Activated CD4-positive, alpha-beta memory T cell treated with anti-CD3 and anti-CD28 coated beads for 36 hours (primary cell): ENCODE measurements around the gene WAC. TPM values are rescaled to one million over a fixed set of nuclear protein-coding genes. Genes with fewer than 3 reads are reported as not detected.
A peak's percentile ranks its signal among the peaks of the same experiment; 100 is the strongest.
"Not testable (repeated sequence)": the region's sequence is repeated elsewhere in the genome, so short reads cannot be mapped to it uniquely, and the experiment has no call there.

ENCODE experiments used
- CTCF ChIA-PET: fragments of 350-600 bp; sonication (Branson Sonifier 250); formaldehyde crosslinking; loops from one replicate; lab custom pipeline; 2021; ENCODE audit warnings: antibody characterized with exemption, inconsistent platforms; lab: Charles Lee
- POLR2A ChIA-PET: fragments of 350-600 bp; sonication (Branson Sonifier 250); formaldehyde crosslinking; loops from one replicate; lab custom pipeline; 2021; ENCODE audit warnings: antibody characterized with exemption; lab: Charles Lee
- DNase-seq: peaks from one replicate; pipeline ENCODE4 v3.0.0-alpha.2; 2020
- H3K27ac Mint-ChIP-seq: one replicate; pipeline ENCODE4 v1.8.0; 2021; ENCODE audit warnings: mixed read lengths
- H3K27me3 Mint-ChIP-seq: one replicate; pipeline ENCODE4 v1.8.0; 2021; ENCODE audit warnings: mixed read lengths
- H3K36me3 Mint-ChIP-seq: one replicate; pipeline ENCODE4 v1.8.0; 2021; ENCODE audit warnings: mixed read lengths
- H3K4me1 Mint-ChIP-seq: one replicate; pipeline ENCODE4 v1.8.0; 2021; ENCODE audit warnings: low read depth, mixed read lengths
- H3K4me3 Mint-ChIP-seq: one replicate; pipeline ENCODE4 v1.8.0; 2021; ENCODE audit warnings: mild to moderate bottlenecking, mixed read lengths
- H3K9me3 Mint-ChIP-seq: one replicate; pipeline ENCODE4 v1.8.0; 2021; ENCODE audit warnings: mixed read lengths
- intact Hi-C: fragments of 100-400 bp; cut with micrococcal nuclease; formaldehyde crosslinking; loops from one replicate; pipeline ENCODE4 v1.15.1; 2023
- total RNA-seq, 2 experiments: library from RNA; stranded (reverse); gene quantifications; one replicate each; pipeline ENCODE4 v1.2.3, GENCODE V29; 2021

WAC gene
- total RNA-seq, 2 experiments from 2014 or later: 92.9 to 93.1 TPM

- intact Hi-C loops, H3K27ac Mint-ChIP-seq, H3K9me3 Mint-ChIP-seq, POLR2A ChIA-PET, H3K27me3 Mint-ChIP-seq, CTCF ChIA-PET, DNase-seq, H3K4me3 Mint-ChIP-seq: not testable (repeated sequence)
- H3K4me1 Mint-ChIP-seq: peaks cover 86% of the 10 kb centered on the region
- peaks cover 30% of the 10 kb centered on the region for H3K36me3 Mint-ChIP-seq
Observed at GRCh38 chr10:28574214-28574613, 41.3 kb downstream of the WAC start.

DNA sequence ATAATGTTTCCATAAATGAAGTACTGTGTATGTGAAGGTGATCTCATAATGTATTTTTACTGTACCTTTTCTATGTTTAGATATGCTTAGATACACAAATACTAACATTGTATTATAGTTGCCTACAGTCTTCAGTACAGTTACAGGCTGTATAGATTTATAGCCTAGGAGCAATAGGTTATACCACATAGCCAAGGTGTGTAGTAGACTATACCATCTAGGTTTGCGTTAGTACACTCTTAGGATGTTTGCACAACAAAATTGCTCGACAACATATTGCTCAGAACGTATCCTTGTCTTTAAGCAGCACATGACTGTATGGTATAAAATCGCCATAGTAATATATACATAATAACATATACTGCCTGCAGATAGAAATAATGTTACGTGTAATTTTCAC, 42.9 kb downstream of the WAC start:
- DNase-seq: no peak
- Mint-ChIP-seq H3K36me3 (peaks cover 31% of the 10 kb centered on the region), H3K9me3 (no peaks in the 10 kb centered on the region), H3K4me1 (peaks cover 84% of the 10 kb centered on the region), H3K27ac (no peak overlapping the region), H3K4me3 (no peak overlapping the region), H3K27me3 (no peaks in the 10 kb centered on the region)
- intact Hi-C loops: no loop called here
- ChIA-PET CTCF (no interaction called here), POLR2A (interaction anchor here (1.0 kb wide), 1 partner anchor 11 kb away, joined by 3 read pairs; no protein-coding TSS in a partner anchor)

GRCh38 chr10:28577506-28577905, 44.6 kb downstream of the WAC start:
- ChIA-PET POLR2A (interaction anchor here (1.3 kb wide), 1 partner anchor 18 kb away, joined by 3 read pairs; no protein-coding TSS in a partner anchor), CTCF (no interaction called here)
- DNase-seq: no peak
- peaks cover 32% of the 10 kb centered on the region for H3K36me3 Mint-ChIP-seq
- no peak overlapping the region for H3K4me3 Mint-ChIP-seq
- H3K9me3 Mint-ChIP-seq: no peaks in the 10 kb centered on the region
- peaks cover 87% of the 10 kb centered on the region for H3K4me1 Mint-ChIP-seq
- H3K27ac Mint-ChIP-seq: no peak overlapping the region
- intact Hi-C loops: no loop called here
- no peaks in the 10 kb centered on the region for H3K27me3 Mint-ChIP-seq

GRCh38 chr10:28578454-28578853, 45.5 kb downstream of the WAC start:
- Mint-ChIP-seq H3K36me3 (peaks cover 30% of the 10 kb centered on the region), H3K9me3 (no peaks in the 10 kb centered on the region), H3K4me1 (peaks cover 79% of the 10 kb centered on the region), H3K4me3 (no peak overlapping the region), H3K27ac (no peak overlapping the region), H3K27me3 (no peaks in the 10 kb centered on the region)
- DNase-seq: no peak
- ChIA-PET CTCF (no interaction called here), POLR2A (interaction anchor here (1.3 kb wide), 1 partner anchor 19 kb away, joined by 3 read pairs; no protein-coding TSS in a partner anchor)
- intact Hi-C loops: no loop called here

GRCh38 chr10:28580825-28581224, 47.9 kb downstream of the WAC start:
- H3K9me3 Mint-ChIP-seq: no peaks in the 10 kb centered on the region
- H3K36me3 Mint-ChIP-seq: peaks cover 34% of the 10 kb centered on the region
- H3K27me3 Mint-ChIP-seq: no peaks in the 10 kb centered on the region
- ChIA-PET CTCF (no interaction called here), POLR2A (interaction anchor here (0.6 kb wide), 1 partner anchor 9 kb away, joined by 3 read pairs; no protein-coding TSS in a partner anchor)
- H3K27ac Mint-ChIP-seq: no peak overlapping the region
- intact Hi-C loops: loop anchor here (5.0 kb wide), 1 partner anchor 34 kb away; no protein-coding TSS in a partner anchor
- DNase-seq: no peak
- H3K4me1 Mint-ChIP-seq: peaks cover 58% of the 10 kb centered on the region
- no peak overlapping the region for H3K4me3 Mint-ChIP-seq

- Mint-ChIP-seq H3K27ac (peak overlapping the region; percentile 16), H3K4me3 (no peak overlapping the region), H3K36me3 (peaks cover 37% of the 10 kb centered on the region), H3K4me1 (peaks cover 54% of the 10 kb centered on the region), H3K27me3 (no peaks in the 10 kb centered on the region), H3K9me3 (no peaks in the 10 kb centered on the region)
- intact Hi-C loops: loop anchor here (5.0 kb wide), 1 partner anchor 35 kb away; no protein-coding TSS in a partner anchor
- DNase-seq: no peak
- POLR2A ChIA-PET: no interaction called here
- CTCF ChIA-PET: no interaction called here
Observed at GRCh38 chr10:28581916-28582315, 49.0 kb downstream of the WAC start.

GRCh38 chr10:28585076-28585475, 52.2 kb downstream of the WAC start:
- DNase-seq: no peak
- Mint-ChIP-seq H3K27me3 (no peaks in the 10 kb centered on the region), H3K36me3 (peaks cover 35% of the 10 kb centered on the region), H3K4me3 (no peak overlapping the region), H3K9me3 (no peaks in the 10 kb centered on the region), H3K4me1 (peaks cover 43% of the 10 kb centered on the region), H3K27ac (no peak overlapping the region)
- POLR2A ChIA-PET: no interaction called here
- CTCF ChIA-PET: interaction anchor here (0.8 kb wide), 1 partner anchor 191 kb away, joined by 3 read pairs; no protein-coding TSS in a partner anchor
- intact Hi-C loops: no loop called here

- H3K36me3 Mint-ChIP-seq: peaks cover 34% of the 10 kb centered on the region
- H3K9me3 Mint-ChIP-seq: no peaks in the 10 kb centered on the region
- H3K27ac Mint-ChIP-seq: no peak overlapping the region
- CTCF ChIA-PET: no interaction called here
- no peak overlapping the region for H3K4me3 Mint-ChIP-seq
- peaks cover 37% of the 10 kb centered on the region for H3K4me1 Mint-ChIP-seq
- POLR2A ChIA-PET: no interaction called here
- no peak for DNase-seq
- no peaks in the 10 kb centered on the region for H3K27me3 Mint-ChIP-seq
- intact Hi-C loops: no loop called here
Observed at GRCh38 chr10:28586176-28586575, 53.3 kb downstream of the WAC start.

DNA sequence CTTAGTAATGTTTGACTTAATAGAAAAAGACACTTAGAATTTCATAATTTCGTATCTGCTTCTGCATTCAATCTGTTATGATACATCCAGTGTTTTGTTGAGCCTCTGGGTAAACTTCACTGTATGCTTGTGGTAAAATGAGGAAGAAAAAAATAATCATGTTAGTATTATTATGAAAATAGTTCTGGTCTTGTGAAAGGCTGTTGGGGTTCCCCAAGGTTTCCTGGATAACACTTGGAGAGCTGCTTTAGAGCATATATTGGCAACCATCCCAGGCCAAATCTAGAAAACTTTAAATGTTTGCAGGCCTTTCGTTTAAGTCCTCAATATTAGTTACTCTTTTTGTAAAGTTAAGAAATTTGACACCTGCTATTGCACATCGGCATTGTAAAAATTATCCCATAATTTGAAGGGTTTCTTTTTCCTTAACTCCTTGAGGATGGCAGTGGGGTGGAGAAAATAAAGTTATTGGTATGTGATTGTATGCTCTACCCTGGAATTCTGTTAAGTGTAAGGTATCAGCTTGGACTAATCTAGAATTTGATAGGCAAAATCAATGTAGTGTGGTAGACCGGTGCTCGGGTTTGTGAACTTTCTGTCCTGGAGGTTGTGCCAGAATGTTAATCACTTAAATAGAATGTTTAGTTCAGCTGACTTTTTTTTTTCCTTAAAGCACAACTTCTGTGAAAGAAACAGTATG, 54.5 kb downstream of the WAC start:
- no peak overlapping the region for H3K27ac Mint-ChIP-seq
- H3K4me1 Mint-ChIP-seq: peaks cover 32% of the 10 kb centered on the region
- H3K27me3 Mint-ChIP-seq: no peaks in the 10 kb centered on the region
- no peaks in the 10 kb centered on the region for H3K9me3 Mint-ChIP-seq
- DNase-seq: no peak
- no peak overlapping the region for H3K4me3 Mint-ChIP-seq
- intact Hi-C loops: no loop called here
- H3K36me3 Mint-ChIP-seq: peaks cover 40% of the 10 kb centered on the region
- ChIA-PET POLR2A (interaction anchor here (1.4 kb wide), 1 partner anchor 11 kb away, joined by 3 read pairs; no protein-coding TSS in a partner anchor), CTCF (no interaction called here)

DNA sequence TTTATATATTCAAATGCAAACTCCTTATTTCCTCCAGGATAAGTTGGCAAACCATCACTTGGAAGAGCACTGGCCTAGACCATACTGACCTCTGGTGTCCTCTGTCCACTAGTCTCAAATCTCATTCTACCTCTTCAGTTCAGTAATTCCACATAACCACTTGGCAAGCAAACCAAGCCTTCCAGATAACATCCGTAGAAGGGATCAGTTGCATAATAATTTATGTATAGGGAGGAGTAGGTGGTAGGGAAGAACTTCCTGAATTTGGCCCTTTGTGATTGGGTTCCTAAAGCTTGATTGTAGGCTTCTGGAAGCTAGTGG, 55.0 kb downstream of the WAC start:
- no peaks in the 10 kb centered on the region for H3K27me3 Mint-ChIP-seq
- peaks cover 42% of the 10 kb centered on the region for H3K36me3 Mint-ChIP-seq
- no peak for DNase-seq
- intact Hi-C loops: no loop called here
- H3K4me1 Mint-ChIP-seq: peaks cover 33% of the 10 kb centered on the region
- H3K27ac Mint-ChIP-seq: peak overlapping the region; percentile 24
- no peaks in the 10 kb centered on the region for H3K9me3 Mint-ChIP-seq
- ChIA-PET POLR2A (interaction anchor here (1.4 kb wide), 1 partner anchor 12 kb away, joined by 3 read pairs; no protein-coding TSS in a partner anchor), CTCF (no interaction called here)
- no peak overlapping the region for H3K4me3 Mint-ChIP-seq

DNA sequence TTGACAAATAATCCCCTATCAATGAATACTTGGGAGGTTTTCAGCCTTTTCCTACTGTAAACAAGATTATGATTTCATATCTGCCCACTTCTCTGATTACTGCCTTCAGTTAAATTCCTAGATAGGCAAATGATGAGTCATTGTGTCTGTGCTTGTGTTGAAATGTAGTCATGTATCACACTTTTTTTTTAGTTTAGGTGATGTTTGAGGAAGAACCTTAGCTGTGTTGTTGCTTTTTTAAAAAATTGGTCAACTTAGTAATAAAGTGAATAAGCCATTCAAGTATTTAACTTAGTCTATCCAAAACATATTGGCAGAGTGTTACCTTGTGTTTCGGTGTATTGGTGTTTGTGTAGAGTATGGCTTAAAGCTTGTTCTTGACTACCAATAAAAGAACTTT, 60.0 kb downstream of the WAC start:
- Mint-ChIP-seq H3K9me3 (no peaks in the 10 kb centered on the region), H3K4me3 (peak overlapping the region; percentile 23), H3K4me1 (peaks cover 58% of the 10 kb centered on the region), H3K27me3 (no peaks in the 10 kb centered on the region), H3K36me3 (peaks cover 51% of the 10 kb centered on the region), H3K27ac (peak overlapping the region; percentile 71)
- ChIA-PET CTCF (no interaction called here), POLR2A (no interaction called here)
- no peak for DNase-seq
- intact Hi-C loops: loop anchor here (5.0 to 10.0 kb wide), 2 partner anchors 61 to 158 kb away; partner anchors contain the start of gene WAC

GRCh38 chr10:28593811-28594210, 60.9 kb downstream of the WAC start:
- intact Hi-C loops: loop anchor here (5.0 to 10.0 kb wide), 2 partner anchors 62 to 159 kb away; partner anchors contain the start of gene WAC
- no peaks in the 10 kb centered on the region for H3K27me3 Mint-ChIP-seq
- H3K4me3 Mint-ChIP-seq: no peak overlapping the region
- H3K36me3 Mint-ChIP-seq: peaks cover 55% of the 10 kb centered on the region
- H3K9me3 Mint-ChIP-seq: no peaks in the 10 kb centered on the region
- peaks cover 59% of the 10 kb centered on the region for H3K4me1 Mint-ChIP-seq
- ChIA-PET CTCF (no interaction called here), POLR2A (no interaction called here)
- DNase-seq: no peak
- H3K27ac Mint-ChIP-seq: no peak overlapping the region
